GM12891 (cell line): ENCODE data around the gene PCNX1.

ENCODE experiments used
- DNase-seq: peaks from one replicate; pipeline ENCODE4 v3.0.0; 2011; ENCODE audit warnings: low spot score; ENCODE audit not compliant: insufficient read length
- FAIRE-seq: peaks from 2 replicates; lab custom pipeline; 2011; peaks lifted over from hg19 to GRCh38; lab: Jason Lieb, UNC
- PAX5 ChIP-seq: IDR thresholded peaks from 2 replicates; pipeline ENCODE4 v1.6.1; 2011; ENCODE audit warnings: low read length, moderate library complexity, mild to moderate bottlenecking; ENCODE audit not compliant: insufficient read depth, severe bottlenecking
- POLR2A ChIP-seq: IDR thresholded peaks from 2 replicates; pipeline ENCODE4 v1.6.1; 2011; ENCODE audit warnings: low read depth, low read length, control low read depth
- POLR2AphosphoS5 ChIP-seq: IDR thresholded peaks from 2 replicates; pipeline ENCODE4 v1.6.1; 2011; ENCODE audit warnings: low read depth, low read length, control low read depth
- POU2F2 ChIP-seq: IDR thresholded peaks from 2 replicates; pipeline ENCODE4 v1.6.1; 2011; ENCODE audit warnings: low read depth, mild to moderate bottlenecking, control low read depth, low read length, moderate library complexity
- SPI1 ChIP-seq: IDR thresholded peaks from 2 replicates; pipeline ENCODE4 v1.6.1; 2011; ENCODE audit warnings: low read depth, low read length, control low read depth
- TAF1 ChIP-seq: IDR thresholded peaks from 2 replicates; pipeline ENCODE4 v1.6.1; 2011; ENCODE audit warnings: low read depth, low read length, control low read depth

PCNX1 gene

DNA sequence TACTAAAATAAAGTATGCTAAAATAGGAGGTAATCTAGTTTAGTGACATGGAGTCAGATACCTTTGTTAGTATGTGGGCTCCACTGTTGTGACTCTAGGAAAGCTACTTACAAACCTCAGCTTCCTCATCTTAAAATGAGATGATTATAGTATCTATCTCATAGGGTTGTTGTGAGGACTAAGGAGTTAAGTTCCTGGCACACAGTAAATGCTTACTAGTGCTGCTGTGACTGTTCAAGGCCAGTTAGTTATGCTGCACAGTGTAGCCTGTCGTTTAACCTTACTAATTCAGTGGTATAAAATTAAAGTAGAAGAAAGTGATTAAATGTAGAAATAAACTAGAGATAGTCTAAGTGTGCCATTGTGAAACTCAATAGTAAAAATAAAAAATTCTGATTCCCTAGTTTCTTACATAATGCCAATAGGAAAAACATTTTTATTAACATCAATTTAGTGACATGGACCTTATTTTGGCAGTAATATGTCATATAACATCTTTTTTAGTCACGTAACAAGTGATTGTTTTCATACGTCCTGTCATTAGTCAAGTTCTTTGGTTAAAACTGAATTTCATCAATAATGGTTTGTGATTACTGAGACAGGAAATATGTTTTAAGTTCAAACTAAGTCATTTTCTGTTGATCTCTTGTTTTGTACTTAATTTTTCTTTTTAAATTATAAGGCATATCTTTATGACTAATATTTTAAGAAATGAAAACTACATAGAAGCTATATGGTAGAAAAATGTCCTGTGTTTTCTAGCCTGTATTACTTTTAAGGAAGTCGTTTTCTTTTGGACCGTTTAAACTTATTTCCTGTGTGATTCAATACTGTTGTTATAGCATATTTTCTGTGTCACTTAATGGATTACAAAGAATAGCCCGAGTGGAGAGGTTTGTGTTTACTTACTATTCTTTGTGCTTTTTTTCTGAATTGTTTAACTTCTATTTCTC, 74.0 kb downstream of the PCNX1 start:
- no peak for TF ChIP-seq POLR2AphosphoS5
- no peak for TF ChIP-seq PAX5
- TF ChIP-seq SPI1 = no peak
- TF ChIP-seq POU2F2 = no peak
- no peak for TF ChIP-seq POLR2A
- TF ChIP-seq TAF1 = no peak
- DNase-seq (no peak), FAIRE-seq (peak; percentile 16)

DNA sequence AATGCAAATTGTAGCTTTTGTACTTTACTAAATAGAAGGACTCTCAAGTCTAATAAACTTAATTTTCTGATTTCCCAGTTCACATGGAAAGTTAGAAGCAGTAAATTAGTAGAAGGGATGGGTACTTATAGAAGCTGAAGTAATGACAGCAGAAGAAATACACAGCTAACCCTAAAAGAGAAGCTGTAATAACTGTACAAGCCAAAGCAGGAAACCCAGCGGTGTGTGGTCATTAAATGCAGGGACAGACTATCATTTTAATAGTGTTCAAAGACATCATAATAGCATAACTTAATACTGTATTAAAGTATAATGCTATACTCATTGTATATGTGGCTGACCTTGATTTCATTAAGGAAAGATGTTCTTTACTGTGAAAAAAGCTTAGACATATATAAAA, 74.9 kb downstream of the PCNX1 start:
- DNase-seq (no peak), FAIRE-seq (no peak)
- TF ChIP-seq POLR2AphosphoS5 = no peak
- TF ChIP-seq PAX5 = no peak
- TF ChIP-seq POU2F2 = no peak
- TF ChIP-seq SPI1 = no peak
- TF ChIP-seq POLR2A = no peak
- no peak for TF ChIP-seq TAF1

DNA sequence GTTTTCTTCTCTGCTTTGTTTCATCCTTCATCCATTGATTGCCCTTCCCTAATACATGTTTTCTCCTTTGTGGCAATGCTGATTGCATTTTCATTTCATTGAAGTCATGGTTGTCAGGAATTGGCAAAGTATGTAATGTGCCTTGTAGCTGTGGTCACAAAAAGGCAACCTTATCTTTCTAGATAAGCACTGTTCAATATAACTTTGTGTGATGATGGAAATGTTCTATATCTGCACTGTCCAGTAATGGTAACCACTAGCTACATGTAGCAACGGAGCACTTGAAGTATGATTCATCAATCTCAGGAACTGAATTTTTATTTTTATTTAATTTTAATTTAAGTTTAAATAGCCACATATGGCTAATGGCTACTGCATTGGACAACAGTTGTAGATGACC, 79.8 kb downstream of the PCNX1 start:
- DNase-seq (no peak), FAIRE-seq (no peak)

GRCh38 chr14:70988452-70988851, 81.2 kb downstream of the PCNX1 start:
- FAIRE-seq (peak; percentile 38), DNase-seq (no peak)
- TF ChIP-seq TAF1 (no peak), POLR2A (no peak), POLR2AphosphoS5 (no peak), PAX5 (no peak), SPI1 (no peak), POU2F2 (no peak)

More for the DNA sequence above, 79.8 kb downstream of the PCNX1 start:
- TF ChIP-seq PAX5 (no peak), SPI1 (no peak), POLR2A (no peak)

DNA sequence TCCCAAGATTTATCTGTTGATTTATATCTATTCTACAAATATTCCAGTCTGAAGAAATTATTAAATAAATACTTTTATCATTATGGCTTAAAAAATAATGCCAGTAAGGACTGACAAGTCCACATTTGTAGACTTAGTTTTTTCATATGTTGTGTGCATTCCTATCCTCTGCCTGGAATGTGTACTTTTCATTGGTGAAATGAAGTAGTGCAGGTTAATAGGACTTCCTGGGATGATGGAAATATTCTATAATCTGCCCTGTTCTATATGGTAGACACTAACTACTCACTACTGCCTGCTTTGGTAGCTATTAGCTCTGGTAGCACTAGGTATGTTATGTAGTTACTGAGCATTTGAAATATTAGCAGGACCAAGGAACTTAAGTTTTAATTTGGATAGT, 86.7 kb downstream of the PCNX1 start:
- no peak for FAIRE-seq
- no peak for DNase-seq

DNA sequence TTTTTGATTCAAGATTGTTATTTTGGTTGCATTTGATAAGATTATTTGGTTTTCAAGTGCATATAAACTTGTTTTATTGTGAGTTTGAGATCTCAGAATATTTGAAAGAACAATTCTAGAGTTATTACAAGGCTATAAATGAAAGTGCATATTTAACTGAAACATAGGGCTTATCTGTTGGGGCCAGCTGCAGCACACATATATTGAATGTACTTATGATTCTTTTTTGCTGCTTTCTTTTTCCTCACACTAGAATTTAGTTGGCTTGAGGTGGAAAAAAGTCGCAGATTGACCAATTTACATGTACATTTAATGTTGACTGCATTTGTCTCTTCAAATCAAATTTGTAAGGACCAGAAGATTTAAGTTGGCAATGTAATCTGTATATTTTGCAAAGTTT, 88.0 kb downstream of the PCNX1 start:
- FAIRE-seq = no peak
- TF ChIP-seq TAF1 (no peak), POLR2A (no peak), POU2F2 (no peak), POLR2AphosphoS5 (no peak), SPI1 (no peak), PAX5 (no peak)
- no peak for DNase-seq

More for the DNA sequence above, 86.7 kb downstream of the PCNX1 start:
- TF ChIP-seq POU2F2 = no peak
- TF ChIP-seq PAX5 = no peak
- no peak for TF ChIP-seq SPI1
- TF ChIP-seq POLR2A = no peak
- no peak for TF ChIP-seq TAF1
- no peak for TF ChIP-seq POLR2AphosphoS5

- TF ChIP-seq TAF1 (no peak), POLR2AphosphoS5 (no peak), POLR2A (no peak), PAX5 (no peak), SPI1 (no peak), POU2F2 (no peak)
- DNase-seq = no peak
- FAIRE-seq = peak; percentile 43
Measured at GRCh38 chr14:70995671-70996070, 88.4 kb downstream of the PCNX1 start.

- no peak for DNase-seq
- TF ChIP-seq POLR2AphosphoS5 (no peak), PAX5 (no peak), TAF1 (no peak)
- FAIRE-seq = peak; percentile 47
Measured at GRCh38 chr14:70999117-70999516, 91.9 kb downstream of the PCNX1 start.

GRCh38 chr14:71000091-71000490, 92.8 kb downstream of the PCNX1 start:
- FAIRE-seq (no peak), DNase-seq (no peak)
- TF ChIP-seq POU2F2 (no peak), POLR2A (no peak), SPI1 (no peak), PAX5 (no peak), TAF1 (no peak)

DNA sequence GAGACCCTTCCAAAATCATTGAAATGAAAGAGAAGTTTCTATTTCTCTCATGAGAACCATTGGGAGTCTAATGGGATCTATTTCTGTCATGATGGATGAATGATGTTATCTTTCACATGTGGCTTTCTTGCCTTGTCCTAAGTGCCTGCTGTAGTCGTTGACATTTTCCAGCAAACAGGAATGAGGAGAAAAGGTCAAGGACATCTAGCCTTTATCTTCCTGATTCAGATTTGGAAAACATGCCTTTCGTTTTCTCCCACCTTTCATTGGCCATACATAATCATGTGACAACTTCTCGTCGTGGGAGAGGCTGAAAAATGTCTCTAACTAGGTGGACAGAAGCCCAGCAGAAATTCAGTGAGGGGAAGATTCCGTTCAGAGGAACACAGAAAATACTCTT, 94.5 kb downstream of the PCNX1 start:
- DNase-seq (no peak), FAIRE-seq (no peak)
- TF ChIP-seq POU2F2 (no peak), SPI1 (no peak), TAF1 (no peak), PAX5 (no peak)
